Osteocyte (in vitro differentiated cells): ENCODE results near the gene LLPH. TPM values are rescaled to one million over a fixed set of nuclear protein-coding genes. Genes with fewer than 3 reads are reported as not detected.

Source experiments
- DNase-seq: peaks from one replicate; pipeline ENCODE4 v3.0.0; 2021; ENCODE audit warnings: mixed read lengths; ENCODE audit not compliant: unreplicated experiment; ENCODE audit errors: extremely low spot score
- H3K27ac Mint-ChIP-seq: one replicate; pipeline ENCODE4 v1.8.0; 2021; ENCODE audit warnings: mild to moderate bottlenecking, mixed read lengths; ENCODE audit not compliant: unreplicated experiment
- H3K27me3 Mint-ChIP-seq: one replicate; pipeline ENCODE4 v1.8.0; 2021; ENCODE audit warnings: mixed read lengths; ENCODE audit not compliant: unreplicated experiment
- H3K36me3 Mint-ChIP-seq: one replicate; pipeline ENCODE4 v1.8.0; 2021; ENCODE audit warnings: mixed read lengths; ENCODE audit not compliant: unreplicated experiment
- H3K4me1 Mint-ChIP-seq: one replicate; pipeline ENCODE4 v1.8.0; 2021; ENCODE audit warnings: mixed read lengths; ENCODE audit not compliant: unreplicated experiment
- H3K4me3 Mint-ChIP-seq: one replicate; pipeline ENCODE4 v1.8.0; 2021; ENCODE audit warnings: mild to moderate bottlenecking, moderate library complexity, mixed read lengths; ENCODE audit not compliant: unreplicated experiment
- H3K9me3 Mint-ChIP-seq: one replicate; pipeline ENCODE4 v1.8.0; 2021; ENCODE audit warnings: mixed read lengths; ENCODE audit not compliant: unreplicated experiment
- total RNA-seq: library from RNA; stranded (reverse); gene quantifications from 2 replicates; pipeline ENCODE4 v1.2.1, GENCODE V29; 2021
- TF ChIP-seq, protein P1 (sequence below): fragments of 200-600 bp; sonication (generic); IDR thresholded peaks from 2 replicates; pipeline ENCODE4 v1.5.0; 2021; ENCODE audit warnings: antibody characterized with exemption, mild to moderate bottlenecking, moderate library complexity

LLPH gene
- total RNA-seq, 1 donor from 2014 or later: 25.1 TPM

DNA sequence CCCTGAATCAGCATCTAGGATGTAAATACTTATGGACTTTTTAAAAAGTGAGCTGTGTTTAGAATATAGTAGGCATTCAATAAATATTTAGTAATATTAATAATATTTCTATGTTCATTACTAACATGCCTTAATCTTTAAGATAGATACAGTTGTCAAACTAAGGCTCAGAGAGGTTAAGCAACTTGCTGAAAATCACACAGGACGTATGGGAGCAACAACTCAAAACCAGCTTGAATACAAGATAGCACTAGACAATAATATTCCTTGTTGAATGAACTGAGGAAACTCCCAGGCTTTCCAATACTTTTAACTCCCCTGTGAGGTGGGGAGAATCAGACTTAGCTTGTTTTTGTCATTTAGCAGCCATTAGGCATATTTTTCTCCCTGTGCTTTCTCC, 45.3 kb downstream of the LLPH start:
- no peaks in the 10 kb centered on the region for H3K36me3 Mint-ChIP-seq
- H3K9me3 Mint-ChIP-seq: peaks cover 5% of the 10 kb centered on the region
- DNase-seq: no peak
- TF ChIP-seq, protein P1, sequence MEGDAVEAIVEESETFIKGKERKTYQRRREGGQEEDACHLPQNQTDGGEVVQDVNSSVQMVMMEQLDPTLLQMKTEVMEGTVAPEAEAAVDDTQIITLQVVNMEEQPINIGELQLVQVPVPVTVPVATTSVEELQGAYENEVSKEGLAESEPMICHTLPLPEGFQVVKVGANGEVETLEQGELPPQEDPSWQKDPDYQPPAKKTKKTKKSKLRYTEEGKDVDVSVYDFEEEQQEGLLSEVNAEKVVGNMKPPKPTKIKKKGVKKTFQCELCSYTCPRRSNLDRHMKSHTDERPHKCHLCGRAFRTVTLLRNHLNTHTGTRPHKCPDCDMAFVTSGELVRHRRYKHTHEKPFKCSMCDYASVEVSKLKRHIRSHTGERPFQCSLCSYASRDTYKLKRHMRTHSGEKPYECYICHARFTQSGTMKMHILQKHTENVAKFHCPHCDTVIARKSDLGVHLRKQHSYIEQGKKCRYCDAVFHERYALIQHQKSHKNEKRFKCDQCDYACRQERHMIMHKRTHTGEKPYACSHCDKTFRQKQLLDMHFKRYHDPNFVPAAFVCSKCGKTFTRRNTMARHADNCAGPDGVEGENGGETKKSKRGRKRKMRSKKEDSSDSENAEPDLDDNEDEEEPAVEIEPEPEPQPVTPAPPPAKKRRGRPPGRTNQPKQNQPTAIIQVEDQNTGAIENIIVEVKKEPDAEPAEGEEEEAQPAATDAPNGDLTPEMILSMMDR: no peak
- H3K27me3 Mint-ChIP-seq: no peaks in the 10 kb centered on the region
- no peak overlapping the region for H3K4me3 Mint-ChIP-seq
- peaks cover 17% of the 10 kb centered on the region for H3K4me1 Mint-ChIP-seq
- no peak overlapping the region for H3K27ac Mint-ChIP-seq

DNA sequence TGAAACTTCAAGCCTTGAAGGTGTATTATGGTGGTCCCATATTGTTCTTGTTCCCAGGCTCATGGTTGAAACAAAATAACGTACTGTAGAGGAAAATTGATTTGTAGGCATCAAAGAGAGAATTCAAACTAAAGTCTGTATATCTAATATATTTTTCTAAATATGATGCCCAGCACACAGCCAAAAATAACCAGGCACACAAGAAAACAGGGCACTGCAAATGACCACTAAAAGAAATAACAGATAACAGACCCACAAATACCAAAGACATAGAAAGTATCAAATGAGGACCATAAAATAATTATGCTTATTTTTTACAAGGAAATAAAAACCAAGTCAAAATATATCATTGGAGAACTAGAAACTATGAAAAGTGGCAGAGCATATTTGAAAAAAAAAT, 46.8 kb downstream of the LLPH start:
- Mint-ChIP-seq H3K4me3 (no peak overlapping the region), H3K36me3 (no peaks in the 10 kb centered on the region), H3K4me1 (peaks cover 17% of the 10 kb centered on the region), H3K27me3 (no peaks in the 10 kb centered on the region), H3K27ac (no peak overlapping the region), H3K9me3 (peaks cover 5% of the 10 kb centered on the region)
- no peak for DNase-seq
- TF ChIP-seq, protein P1: no peak

DNA sequence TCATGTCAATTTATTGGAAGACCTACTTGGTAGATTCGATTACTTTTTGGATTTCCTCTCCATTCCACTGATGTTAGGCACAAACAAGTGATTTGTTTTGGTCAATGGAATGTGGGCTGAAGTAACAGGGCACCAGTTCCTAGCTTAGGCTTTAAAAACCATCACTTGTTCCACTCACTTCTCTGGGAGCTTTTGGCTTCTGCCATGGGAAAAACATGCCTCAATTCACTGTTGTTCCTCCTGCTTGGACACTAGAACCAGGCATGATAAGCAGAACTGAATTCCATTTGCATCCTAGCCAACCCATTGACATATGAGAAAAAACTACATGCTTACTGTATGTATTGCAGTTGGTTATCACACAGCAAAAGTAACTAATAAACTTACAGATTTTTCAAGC, 47.8 kb downstream of the LLPH start:
- no peak overlapping the region for H3K27ac Mint-ChIP-seq
- DNase-seq: no peak
- no peaks in the 10 kb centered on the region for H3K27me3 Mint-ChIP-seq
- peaks cover 17% of the 10 kb centered on the region for H3K4me1 Mint-ChIP-seq
- TF ChIP-seq, protein P1: no peak
- no peak overlapping the region for H3K4me3 Mint-ChIP-seq
- H3K9me3 Mint-ChIP-seq: peaks cover 5% of the 10 kb centered on the region
- no peaks in the 10 kb centered on the region for H3K36me3 Mint-ChIP-seq

DNA sequence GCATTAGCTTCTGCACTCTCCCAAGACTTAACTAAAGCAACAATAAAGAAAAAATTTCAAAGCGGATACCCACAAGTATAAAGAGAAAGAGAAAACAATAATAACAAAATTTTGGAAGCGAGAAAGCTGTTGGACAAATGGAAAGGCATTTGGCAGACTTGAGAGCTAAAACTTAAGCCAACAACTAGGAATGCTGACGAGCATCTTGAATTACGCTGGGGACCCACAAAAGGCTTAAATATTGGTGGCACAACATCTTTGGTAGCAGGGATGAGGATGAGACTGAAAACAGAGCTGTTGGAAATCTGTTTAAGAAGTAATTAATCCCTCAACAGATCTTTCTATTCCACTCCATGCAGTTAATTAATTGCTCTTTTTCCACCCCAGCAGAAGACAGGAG, 49.8 kb downstream of the LLPH start:
- no peak overlapping the region for H3K4me3 Mint-ChIP-seq
- no peaks in the 10 kb centered on the region for H3K36me3 Mint-ChIP-seq
- TF ChIP-seq, protein P1: no peak
- H3K27me3 Mint-ChIP-seq: no peaks in the 10 kb centered on the region
- DNase-seq: no peak
- H3K9me3 Mint-ChIP-seq: peaks cover 5% of the 10 kb centered on the region
- H3K27ac Mint-ChIP-seq: no peak overlapping the region
- peaks cover 3% of the 10 kb centered on the region for H3K4me1 Mint-ChIP-seq

DNA sequence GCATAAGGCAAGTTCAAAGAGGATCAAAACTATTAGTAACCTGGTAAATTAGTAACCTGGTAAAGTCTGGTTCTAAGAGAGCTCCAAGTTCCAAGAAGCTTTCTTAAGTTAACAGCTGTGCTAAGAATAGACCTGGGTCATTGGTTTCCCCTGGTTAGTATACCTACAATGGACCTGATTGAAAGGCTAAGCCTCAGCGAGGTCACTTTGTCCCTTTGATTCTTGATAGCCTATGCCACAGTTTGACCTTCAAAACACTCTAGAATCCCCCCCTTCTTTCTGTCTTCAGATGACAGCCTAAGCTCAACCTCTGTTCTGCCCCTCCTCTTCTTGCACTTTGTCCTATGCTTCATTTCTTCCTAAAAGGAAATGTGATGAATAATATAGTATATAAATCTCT, 53.0 kb downstream of the LLPH start:
- H3K27ac Mint-ChIP-seq: no peak overlapping the region

More for the DNA sequence above, 53.0 kb downstream of the LLPH start:
- Mint-ChIP-seq H3K4me3 (no peak overlapping the region), H3K36me3 (no peaks in the 10 kb centered on the region), H3K9me3 (no peaks in the 10 kb centered on the region), H3K4me1 (peaks cover 7% of the 10 kb centered on the region), H3K27me3 (no peaks in the 10 kb centered on the region)
- TF ChIP-seq, protein P1: no peak
- DNase-seq: no peak
